Nephron (organoid): Measurements from ENCODE around the gene MACROD2.

Experiments
- H3K27ac Mint-ChIP-seq, 3 experiments: 2 replicates each; pipeline ENCODE4 v1.8.0; 2020; ENCODE audit warnings: mixed read lengths in 3 of 3, mild to moderate bottlenecking in 2 of 3, moderate library complexity in 1 of 3
- H3K27me3 Mint-ChIP-seq: 2 replicates; pipeline ENCODE4 v1.8.0; 2021; ENCODE audit warnings: low read depth, mild to moderate bottlenecking, moderate library complexity, mixed read lengths
- H3K36me3 Mint-ChIP-seq: 2 replicates; pipeline ENCODE4 v1.8.0; 2020; ENCODE audit warnings: low read depth, mixed read lengths
- H3K4me1 Mint-ChIP-seq: 2 replicates; pipeline ENCODE4 v1.8.0; 2020; ENCODE audit warnings: mixed read lengths
- H3K4me3 Mint-ChIP-seq, 3 experiments: 2 replicates each; pipeline ENCODE4 v1.8.0; 2020; ENCODE audit warnings: mild to moderate bottlenecking in 3 of 3, mixed read lengths in 3 of 3, moderate library complexity in 2 of 3
- H3K9me3 Mint-ChIP-seq: 2 replicates; pipeline ENCODE4 v1.8.0; 2020; ENCODE audit warnings: mixed read lengths
- CTCF ChIP-seq, 3 experiments: fragments of 200-600 bp; sonication (generic); IDR thresholded peaks; one replicate each; pipeline ENCODE4 v1.5.0; 2021; ENCODE audit warnings: antibody characterized with exemption in 3 of 3; ENCODE audit not compliant: unreplicated experiment in 3 of 3

Gene MACROD2

GRCh38 chr20:16018881-16019280, 2023.6 kb downstream of the MACROD2 start:
- Mint-ChIP-seq H3K4me3 (no peak overlapping the region), H3K27me3 (no peaks in the 10 kb centered on the region), H3K27ac (no peak overlapping the region), H3K36me3 (no peaks in the 10 kb centered on the region), H3K9me3 (no peaks in the 10 kb centered on the region), H3K4me1 (no peaks in the 10 kb centered on the region)
- TF ChIP-seq CTCF (IDR thresholded peaks at IDR 0.05; ENCODE audit: unreplicated experiment in 3 of 3) = no peak

GRCh38 chr20:16020971-16021370, 2025.7 kb downstream of the MACROD2 start:
- Mint-ChIP-seq H3K9me3 (peaks cover 2% of the 10 kb centered on the region), H3K4me1 (peaks cover 12% of the 10 kb centered on the region), H3K27ac (no peak overlapping the region), H3K27me3 (no peaks in the 10 kb centered on the region), H3K4me3 (no peak overlapping the region), H3K36me3 (no peaks in the 10 kb centered on the region)
- no peak for TF ChIP-seq CTCF (IDR thresholded peaks at IDR 0.05; ENCODE audit: unreplicated experiment in 3 of 3)

GRCh38 chr20:16025084-16025483, 2029.8 kb downstream of the MACROD2 start:
- no peak for TF ChIP-seq CTCF (IDR thresholded peaks at IDR 0.05; ENCODE audit: unreplicated experiment in 3 of 3)
- Mint-ChIP-seq H3K27me3 (no peaks in the 10 kb centered on the region), H3K9me3 (peaks cover 2% of the 10 kb centered on the region), H3K36me3 (no peaks in the 10 kb centered on the region), H3K27ac (peak overlapping the region; percentile 34 to 56 (median 48)), H3K4me1 (peaks cover 13% of the 10 kb centered on the region), H3K4me3 (peak overlapping the region in 1 of 3 experiments; percentile 5)

- peaks cover 2% of the 10 kb centered on the region for H3K9me3 Mint-ChIP-seq
- no peak for TF ChIP-seq CTCF (IDR thresholded peaks at IDR 0.05; ENCODE audit: unreplicated experiment in 3 of 3)
- H3K36me3 Mint-ChIP-seq = no peaks in the 10 kb centered on the region
- H3K27ac Mint-ChIP-seq = no peak overlapping the region
- H3K4me3 Mint-ChIP-seq = no peak overlapping the region
- no peaks in the 10 kb centered on the region for H3K27me3 Mint-ChIP-seq
- peaks cover 17% of the 10 kb centered on the region for H3K4me1 Mint-ChIP-seq
Observed at GRCh38 chr20:16027686-16028085, 2032.4 kb downstream of the MACROD2 start.

- Mint-ChIP-seq H3K36me3 (no peaks in the 10 kb centered on the region), H3K4me3 (no peak overlapping the region), H3K9me3 (peaks cover 2% of the 10 kb centered on the region), H3K27ac (no peak overlapping the region), H3K4me1 (peaks cover 17% of the 10 kb centered on the region), H3K27me3 (no peaks in the 10 kb centered on the region)
- no peak for TF ChIP-seq CTCF (IDR thresholded peaks at IDR 0.05; ENCODE audit: unreplicated experiment in 3 of 3)
Observed at GRCh38 chr20:16028923-16029322, 2033.6 kb downstream of the MACROD2 start.

- Mint-ChIP-seq H3K27me3 (no peaks in the 10 kb centered on the region), H3K27ac (no peak overlapping the region), H3K4me3 (no peak overlapping the region), H3K9me3 (peaks cover under 1% of the 10 kb centered on the region), H3K4me1 (peaks cover 6% of the 10 kb centered on the region), H3K36me3 (no peaks in the 10 kb centered on the region)
- no peak for TF ChIP-seq CTCF (IDR thresholded peaks at IDR 0.05; ENCODE audit: unreplicated experiment in 3 of 3)
Observed at GRCh38 chr20:16030253-16030652, 2034.9 kb downstream of the MACROD2 start.
